IMR-90 (cell line): ENCODE results near the gene C9orf43. TPM values are rescaled to one million over a fixed set of nuclear protein-coding genes. Genes with fewer than 3 reads are reported as not detected.

ENCODE experiments used
- ATAC-seq: fragments of 200-7000 bp; cut with Tn5 transposase; 2 replicates; pipeline ENCODE4 v1.9.1; 2020; ENCODE audit warnings: low read depth, mild to moderate bottlenecking, moderate library complexity
- BruUV-seq: library from RNA; stranded (reverse); fragments of 400-500 nt; replicated peaks from 2 replicates; lab custom pipeline; 2021; lab: Mats Ljungman, UMichigan
- CTCF ChIA-PET: fragments of 300-600 bp; formaldehyde crosslinking; extraction: SDS; loops from one replicate; lab custom pipeline; 2021; ENCODE audit warnings: antibody characterized with exemption; lab: Yijun Ruan, JAX
- POLR2A ChIA-PET: fragments of 300-600 bp; sonication (Branson Sonifier 250); formaldehyde crosslinking; loops from one replicate; lab custom pipeline; 2022; ENCODE audit warnings: antibody characterized with exemption; ENCODE audit not compliant: unreplicated experiment; lab: Charles Lee
- DNase-seq: peaks from one replicate; pipeline ENCODE4 v3.0.0; 2013
- H2AFZ ChIP-seq: replicated peaks from 2 replicates; pipeline ENCODE3; 2013; ENCODE audit warnings: low read length, mild to moderate bottlenecking; ENCODE audit not compliant: poor library complexity
- H2AK5ac ChIP-seq: 2 replicates; pipeline ENCODE4 v1.6.1; 2013; ENCODE audit warnings: low read depth, low read length, inconsistent platforms
- H2AK9ac ChIP-seq: replicated peaks from 2 replicates; pipeline ENCODE3; 2013; ENCODE audit warnings: mild to moderate bottlenecking, low read depth, low read length, moderate library complexity; ENCODE audit not compliant: poor library complexity
- H2BK120ac ChIP-seq: 2 replicates; pipeline ENCODE4 v1.6.1; 2013; ENCODE audit warnings: low read depth, low read length, inconsistent platforms
- H2BK15ac ChIP-seq: 3 replicates; pipeline ENCODE4 v1.6.1; 2013; ENCODE audit warnings: low read depth, low read length, inconsistent platforms
- H2BK20ac ChIP-seq: 2 replicates; pipeline ENCODE4 v1.6.1; 2013; ENCODE audit warnings: low read depth, mild to moderate bottlenecking, inconsistent platforms, low read length, moderate library complexity
- H2BK5ac ChIP-seq: 2 replicates; pipeline ENCODE4 v1.6.1; 2013; ENCODE audit warnings: mild to moderate bottlenecking, low read depth, low read length, inconsistent platforms; ENCODE audit not compliant: poor library complexity, severe bottlenecking
- H3K14ac ChIP-seq: replicated peaks from 2 replicates; pipeline ENCODE4 v1.6.1; 2013; ENCODE audit warnings: low read depth, low read length, inconsistent platforms
- H3K18ac ChIP-seq: 2 replicates; pipeline ENCODE4 v1.6.1; 2013; ENCODE audit warnings: low read depth, low read length, control low read depth
- H3K23ac ChIP-seq: 2 replicates; pipeline ENCODE4 v1.6.1; 2013; ENCODE audit warnings: low read depth, low read length, inconsistent platforms
- H3K27ac ChIP-seq: 2 replicates; pipeline ENCODE4 v1.5.1; 2013; ENCODE audit warnings: mild to moderate bottlenecking, control low read depth, low read length; ENCODE audit not compliant: insufficient read depth
- H3K27me3 ChIP-seq: 2 replicates; pipeline ENCODE4 v1.6.1; 2013; ENCODE audit warnings: low read length; ENCODE audit not compliant: control insufficient read depth, insufficient read depth
- H3K36me3 ChIP-seq: 2 replicates; pipeline ENCODE4 v1.6.1; 2013; ENCODE audit warnings: low read length, mixed read lengths; ENCODE audit not compliant: control insufficient read depth, insufficient read depth
- H3K4ac ChIP-seq: 2 replicates; pipeline ENCODE4 v1.6.1; 2013; ENCODE audit warnings: low read depth, low read length, inconsistent platforms
- H3K4me1 ChIP-seq: 2 replicates; pipeline ENCODE4 v1.6.1; 2013; ENCODE audit warnings: low read length, mixed read lengths; ENCODE audit not compliant: control insufficient read depth, insufficient read depth
- H3K4me2 ChIP-seq: 2 replicates; pipeline ENCODE4 v1.6.1; 2013; ENCODE audit warnings: low read depth, mild to moderate bottlenecking, control low read depth, low read length, moderate library complexity
- H3K4me3 ChIP-seq: 2 replicates; pipeline ENCODE4 v1.5.1; 2013; ENCODE audit warnings: low read depth, mild to moderate bottlenecking, control low read depth, low read length, moderate library complexity; ENCODE audit not compliant: insufficient read depth
- H3K56ac ChIP-seq: 2 replicates; pipeline ENCODE4 v1.6.1; 2013; ENCODE audit warnings: low read length, inconsistent platforms; ENCODE audit not compliant: insufficient read depth; ENCODE audit errors: extremely low read depth
- H3K79me1 ChIP-seq, 2 experiments: 2 replicates each; pipeline ENCODE4 v1.6.1; 2013; ENCODE audit warnings: low read length in 2 of 2, inconsistent platforms in 1 of 2, low read depth in 1 of 2
- H3K9ac ChIP-seq: 2 replicates; pipeline ENCODE4 v1.6.1; 2013; ENCODE audit warnings: low read depth, low read length, control low read depth
- H3K9me1 ChIP-seq: 2 replicates; pipeline ENCODE4 v1.6.1; 2013; ENCODE audit warnings: low read length, inconsistent platforms; ENCODE audit not compliant: insufficient read depth
- H3K9me3 ChIP-seq: 2 replicates; pipeline ENCODE4 v1.6.1; 2013; ENCODE audit warnings: low read length; ENCODE audit not compliant: control insufficient read depth, insufficient read depth
- H4K20me1 ChIP-seq: 2 replicates; pipeline ENCODE4 v1.6.1; 2013; ENCODE audit warnings: low read length, inconsistent platforms; ENCODE audit not compliant: insufficient read depth
- H4K5ac ChIP-seq: 2 replicates; pipeline ENCODE4 v1.6.1; 2013; ENCODE audit warnings: mild to moderate bottlenecking, low read depth, low read length, control low read depth
- H4K8ac ChIP-seq, 2 experiments: 2 replicates each; pipeline ENCODE4 v1.6.1; 2013; ENCODE audit warnings: low read depth in 2 of 2, low read length in 2 of 2, control low read depth in 1 of 2, inconsistent platforms in 1 of 2
- H4K91ac ChIP-seq: 2 replicates; pipeline ENCODE4 v1.6.1; 2013; ENCODE audit warnings: low read depth, low read length, inconsistent platforms; ENCODE audit not compliant: insufficient read depth
- CEBPB ChIP-seq: IDR thresholded peaks from 2 replicates; pipeline ENCODE4 v1.6.1; 2012; ENCODE audit warnings: low read depth, low read length, improper control_type of control experiment
- USF2 ChIP-seq: fragments of 150-350 bp; IDR thresholded peaks from 2 replicates; pipeline ENCODE4 v1.6.1; 2017; ENCODE audit warnings: mild to moderate bottlenecking, antibody characterized with exemption, low read length, low read depth
- WGBS, 2 experiments: methylation state at CpG; one replicate each; pipeline versions ENCODE4 v1.1.5 to v1.1.7; 2013; ENCODE audit warnings: missing lambda C conversion rate in 2 of 2; ENCODE audit not compliant: insufficient read length in 1 of 2; ENCODE audit errors: extremely low coverage in 2 of 2; 5-methylcytosine and 5-hydroxymethylcytosine counted together
- dilution Hi-C: fragments of 300-500 bp; cut with HindIII; formaldehyde crosslinking; loops from one replicate; pipeline ENCODE4 v1.14.3; 2018; ENCODE audit warnings: low sequenced_read_pairs; ENCODE audit not compliant: unreplicated experiment
- in situ Hi-C: fragments of 300-500 bp; cut with MboI; formaldehyde crosslinking; loops from 3 replicates; pipeline ENCODE4 v1.14.3; 2019; ENCODE audit warnings: low sequenced_read_pairs, inconsistent platforms, mixed read lengths
- intact Hi-C: fragments of 100-400 bp; cut with micrococcal nuclease; formaldehyde crosslinking; loops from 2 replicates; pipeline ENCODE4 v1.10.0; 2022
- polyA plus RNA-seq, 3 experiments: library from polyadenylated mRNA; depleted of rRNA; stranded (reverse); fragments of >200 nt; gene quantifications; 2 replicates each; pipeline ENCODE4 v1.2.3, GENCODE V29; 2012; ENCODE audit warnings: low replicate concordance in 1 of 3
- total RNA-seq: library from RNA; depleted of rRNA; stranded (reverse); fragments of >200 nt; gene quantifications from 2 replicates; pipeline ENCODE4 v1.2.3, GENCODE V29; 2012

Gene C9orf43
- total and polyA plus RNA-seq, 2 of the 4 experiments (the other 2 are of a cell fraction): 0.36 to 0.46 TPM

DNA sequence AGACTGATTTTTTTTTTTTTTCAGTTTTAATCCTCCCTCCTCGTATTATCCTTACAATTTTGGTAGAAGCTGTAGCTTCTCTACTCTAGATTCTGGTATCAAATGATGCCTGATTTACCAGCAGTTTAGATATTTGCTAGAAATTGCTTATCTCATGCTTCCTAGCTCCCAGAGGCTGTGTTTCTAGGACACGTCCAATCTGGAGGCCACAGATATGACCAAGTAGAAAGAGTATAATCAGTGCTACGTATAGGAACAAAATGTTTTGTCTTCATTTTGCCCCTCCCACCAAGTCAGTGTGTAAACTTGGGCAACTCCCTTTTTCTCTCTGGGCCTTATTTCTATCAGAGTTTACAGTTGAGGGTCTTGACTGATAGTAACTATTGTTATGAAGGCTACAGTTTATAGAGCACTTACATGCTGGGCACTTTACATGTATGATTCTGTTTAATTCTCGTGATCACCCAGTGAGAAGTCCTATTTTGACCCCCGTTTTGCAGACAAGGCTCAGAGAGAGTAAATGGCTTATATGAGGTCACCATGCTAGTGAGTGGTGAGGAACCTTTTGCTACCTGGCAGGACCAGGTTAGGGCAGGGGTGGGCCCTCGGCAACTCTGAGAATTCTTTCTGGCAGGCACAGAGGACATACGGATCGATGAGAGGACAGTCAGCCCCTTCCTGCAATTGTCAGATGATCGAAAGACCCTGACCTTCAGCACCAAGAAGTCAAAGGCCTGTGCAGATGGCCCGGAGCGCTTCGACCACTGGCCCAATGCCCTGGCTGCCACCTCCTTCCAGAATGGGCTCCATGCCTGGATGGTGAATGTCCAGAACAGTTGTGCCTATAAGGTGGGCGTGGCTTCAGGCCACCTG is 41.3 kb upstream of the C9orf43 start:
- Histone ChIP-seq H4K91ac (no peak overlapping the region), H4K20me1 (no peaks in the 10 kb centered on the region), H2AFZ (no peak overlapping the region), H3K27ac (no peak overlapping the region), H3K4me1 (no peaks in the 10 kb centered on the region), H3K4ac (no peak overlapping the region), H3K9me3 (no peaks in the 10 kb centered on the region), H3K56ac (no peak overlapping the region), H2BK120ac (no peak overlapping the region), H4K5ac (no peak overlapping the region), H2BK5ac (no peak overlapping the region), H4K8ac (no peak overlapping the region), H2AK5ac (no peak overlapping the region), H3K4me2 (no peak overlapping the region), H3K14ac (no peak overlapping the region), H3K23ac (no peak overlapping the region), H3K79me1 (no peaks in the 10 kb centered on the region), H3K9ac (no peak overlapping the region), H3K36me3 (peaks cover 9% of the 10 kb centered on the region; the same call in 1 of the 2 replicates), H3K4me3 (no peak overlapping the region), H2BK20ac (no peak overlapping the region), H3K27me3 (peaks cover 11% of the 10 kb centered on the region; the same call in 1 of the 2 replicates), H2BK15ac (no peak overlapping the region), H2AK9ac (no peak overlapping the region), H3K9me1 (no peaks in the 10 kb centered on the region), H3K18ac (no peak overlapping the region)
- DNase-seq (no peak), ATAC-seq (no peak)
- ChIA-PET CTCF (no interaction called here), POLR2A (no interaction called here)
- dilution Hi-C loops (no loop called here), intact Hi-C loops (no loop called here), in situ Hi-C loops (no loop called here)
- WGBS, 2 experiments: 97% methylated on average over 7 of the region's 13 CpGs; no CpG with 5 or more reads in 1 of the 2 experiments
- BruUV-seq: no TSS peak
- TF ChIP-seq CEBPB: no peak
- TF ChIP-seq USF2: no peak
